ENCODE measurements around the gene SNHG17.
A peak's percentile ranks its signal among the peaks of the same experiment; 100 is the strongest.

The SNHG17 gene

DNA sequence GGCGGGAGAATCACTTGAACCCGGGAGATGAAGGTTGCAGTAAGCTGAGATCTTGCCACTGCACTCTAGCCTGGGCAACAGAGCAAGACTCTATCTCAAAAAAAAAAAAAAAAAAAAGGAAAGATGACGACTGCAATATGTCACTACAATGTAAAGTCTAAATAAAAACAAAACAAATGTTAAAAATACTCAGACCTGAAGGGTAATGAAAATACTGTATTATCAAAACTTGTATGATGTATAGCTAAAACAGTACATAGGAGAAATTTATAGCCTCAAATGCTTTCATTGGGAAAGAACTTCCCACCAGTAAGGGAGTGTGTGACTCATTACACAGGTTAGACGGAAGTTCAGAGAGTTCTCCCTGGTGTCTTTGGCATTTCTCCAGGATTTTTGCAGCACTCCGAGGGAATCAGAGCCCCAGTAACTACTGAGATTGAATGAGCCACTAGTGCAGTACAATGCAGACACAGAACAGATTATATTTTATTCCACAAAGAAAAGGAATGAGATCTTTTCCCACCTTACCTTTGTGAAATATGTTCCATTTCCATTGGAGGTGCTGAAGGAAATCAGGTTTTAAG lies 25.0 kb upstream of the SNHG17 start:
- peak; percentile 80 for DNase-seq
- H3K4ac ChIP-seq (ENCODE audit: low read depth in 1 of 2, low read length in 2 of 2) = no peak overlapping the region

DNA sequence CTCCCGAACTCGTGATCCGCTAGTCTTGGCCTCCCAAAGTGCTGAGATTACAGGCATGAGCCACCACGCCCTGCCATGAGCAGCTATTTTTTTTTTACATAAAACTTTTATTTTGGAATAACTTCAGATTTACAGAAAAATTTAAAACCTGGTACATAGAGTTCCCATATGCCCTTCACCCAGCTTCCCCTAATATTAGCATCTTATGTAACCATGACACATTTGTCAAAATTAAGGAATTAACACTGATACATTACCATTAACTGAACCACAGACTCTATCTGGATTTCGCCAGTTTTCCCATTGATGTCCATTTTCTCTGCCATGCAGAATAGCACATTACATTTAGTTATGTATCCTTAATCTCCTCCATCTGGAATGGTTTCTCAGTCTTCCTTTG lies 23.2 kb upstream of the SNHG17 start:
- Histone ChIP-seq H3K14ac (ENCODE audit: low read length in 2 of 2) (no peak overlapping the region), H4K8ac (ENCODE audit: low read length) (no peak overlapping the region), H3K79me1 (replicated peaks; ENCODE audit: low read length, poor library complexity, severe bottlenecking) (no peaks in the 10 kb centered on the region), H3K23ac (ENCODE audit: low read length in 2 of 2) (no peak overlapping the region), H4K91ac (ENCODE audit: low read length) (no peak overlapping the region), H3K9me3 (ENCODE audit: control insufficient read depth, low read length) (no peaks in the 10 kb centered on the region), H3K18ac (ENCODE audit: low read depth in 1 of 2, low read length in 2 of 2) (no peak overlapping the region), H3K36me3 (ENCODE audit: control insufficient read depth in 1 of 2, insufficient read depth in 2 of 2, low read depth in 1 of 2, low read length in 2 of 2) (no peaks in the 10 kb centered on the region), H2BK15ac (ENCODE audit: low read depth, poor library complexity, severe bottlenecking) (no peak overlapping the region), H2BK5ac (ENCODE audit: low read depth, low read length, poor library complexity, severe bottlenecking) (no peak overlapping the region), H3K27ac (ENCODE audit: low read length, poor library complexity, severe bottlenecking) (no peak overlapping the region), H3K4me1 (ENCODE audit: control insufficient read depth, insufficient read depth, low read depth, low read length) (peaks cover 5% of the 10 kb centered on the region), H3K27me3 (ENCODE audit: control insufficient read depth in 1 of 2, insufficient read depth in 1 of 2, low read length in 2 of 2) (no peaks in the 10 kb centered on the region), H3K4me2 (ENCODE audit: low read length, poor library complexity, severe bottlenecking) (no peak overlapping the region), H2AFZ (ENCODE audit: low read depth, low read length) (no peak overlapping the region), H2AK5ac (ENCODE audit: low read length, severe bottlenecking) (no peak overlapping the region), H3K4ac (ENCODE audit: low read depth in 1 of 2, low read length in 2 of 2) (no peak overlapping the region), H2BK12ac (ENCODE audit: low read length in 2 of 2) (no peak overlapping the region), H2BK120ac (ENCODE audit: low read depth, low read length) (no peak overlapping the region), H3K9ac (ENCODE audit: low read length) (no peak overlapping the region), H3K4me3 (ENCODE audit: insufficient read depth in 1 of 2, low read depth in 1 of 2, low read length in 2 of 2) (no peak overlapping the region)
- 90% methylated on average over 5 of the region's 5 CpGs for WGBS
- no peak for DNase-seq

More for the DNA sequence above, 25.0 kb upstream of the SNHG17 start:
- H3K9me3 ChIP-seq (ENCODE audit: control insufficient read depth, low read length) = no peaks in the 10 kb centered on the region
- no peak overlapping the region for H2BK15ac ChIP-seq (ENCODE audit: low read depth, poor library complexity, severe bottlenecking)
- no peak overlapping the region for H4K8ac ChIP-seq (ENCODE audit: low read length)
- H3K4me1 ChIP-seq (ENCODE audit: control insufficient read depth, insufficient read depth, low read depth, low read length) = peaks cover 2% of the 10 kb centered on the region
- H2AFZ ChIP-seq (ENCODE audit: low read depth, low read length) = no peak overlapping the region
- no peak overlapping the region for H3K4me3 ChIP-seq (ENCODE audit: insufficient read depth in 1 of 2, low read depth in 1 of 2, low read length in 2 of 2)
- H3K27ac ChIP-seq (ENCODE audit: low read length, poor library complexity, severe bottlenecking) = no peak overlapping the region
- no peaks in the 10 kb centered on the region for H3K79me1 ChIP-seq (replicated peaks; ENCODE audit: low read length, poor library complexity, severe bottlenecking)
- 59% methylated on average over 3 of the region's 5 CpGs for WGBS
- H4K91ac ChIP-seq (ENCODE audit: low read length) = no peak overlapping the region
- no peak overlapping the region for H3K9ac ChIP-seq (ENCODE audit: low read length)
- no peak overlapping the region for H3K4me2 ChIP-seq (ENCODE audit: low read length, poor library complexity, severe bottlenecking)
- H3K36me3 ChIP-seq (ENCODE audit: control insufficient read depth in 1 of 2, insufficient read depth in 2 of 2, low read depth in 1 of 2, low read length in 2 of 2) = no peaks in the 10 kb centered on the region
- H3K23ac ChIP-seq (ENCODE audit: low read length in 2 of 2) = no peak overlapping the region
- H3K27me3 ChIP-seq (ENCODE audit: control insufficient read depth in 1 of 2, insufficient read depth in 1 of 2, low read length in 2 of 2) = no peaks in the 10 kb centered on the region
- no peak overlapping the region for H2BK12ac ChIP-seq (ENCODE audit: low read length in 2 of 2)
- no peak overlapping the region for H3K14ac ChIP-seq (ENCODE audit: low read length in 2 of 2)
- H2AK5ac ChIP-seq (ENCODE audit: low read length, severe bottlenecking) = no peak overlapping the region
- H2BK120ac ChIP-seq (ENCODE audit: low read depth, low read length) = no peak overlapping the region
- H2BK5ac ChIP-seq (ENCODE audit: low read depth, low read length, poor library complexity, severe bottlenecking) = no peak overlapping the region
- H3K18ac ChIP-seq (ENCODE audit: low read depth in 1 of 2, low read length in 2 of 2) = no peak overlapping the region

GRCh38 chr20:38454556-38455473 lies 19.7 kb upstream of the SNHG17 start:
- H3K4me2 ChIP-seq (ENCODE audit: low read length, poor library complexity, severe bottlenecking) = no peak overlapping the region
- no peak overlapping the region for H3K18ac ChIP-seq (ENCODE audit: low read depth in 1 of 2, low read length in 2 of 2)
- no peak overlapping the region for H2BK12ac ChIP-seq (ENCODE audit: low read length in 2 of 2)
- peaks cover 14 to 16% of the 10 kb centered on the region in 2 experiments for H3K36me3 ChIP-seq (ENCODE audit: control insufficient read depth in 1 of 2, insufficient read depth in 2 of 2, low read depth in 1 of 2, low read length in 2 of 2)
- H3K4ac ChIP-seq (ENCODE audit: low read depth in 1 of 2, low read length in 2 of 2) = no peak overlapping the region
- H2AFZ ChIP-seq (ENCODE audit: low read depth, low read length) = no peak overlapping the region
- no peak overlapping the region for H3K9ac ChIP-seq (ENCODE audit: low read length)
- H3K4me1 ChIP-seq (ENCODE audit: control insufficient read depth, insufficient read depth, low read depth, low read length) = peaks cover 15% of the 10 kb centered on the region
- H2AK5ac ChIP-seq (ENCODE audit: low read length, severe bottlenecking) = no peak overlapping the region
- H4K8ac ChIP-seq (ENCODE audit: low read length) = no peak overlapping the region
- no peak overlapping the region for H4K91ac ChIP-seq (ENCODE audit: low read length)
- WGBS = 89% methylated on average over 10 of the region's 13 CpGs
- H3K23ac ChIP-seq (ENCODE audit: low read length in 2 of 2) = no peak overlapping the region
- peaks cover 4% of the 10 kb centered on the region for H3K79me1 ChIP-seq (replicated peaks; ENCODE audit: low read length, poor library complexity, severe bottlenecking)
- no peak overlapping the region for H3K27ac ChIP-seq (ENCODE audit: low read length, poor library complexity, severe bottlenecking)
- no peaks in the 10 kb centered on the region for H3K27me3 ChIP-seq (ENCODE audit: control insufficient read depth in 1 of 2, insufficient read depth in 1 of 2, low read length in 2 of 2)
- H3K9me3 ChIP-seq (ENCODE audit: control insufficient read depth, low read length) = no peaks in the 10 kb centered on the region
- no peak for DNase-seq
- H2BK5ac ChIP-seq (ENCODE audit: low read depth, low read length, poor library complexity, severe bottlenecking) = no peak overlapping the region
- no peak overlapping the region for H2BK120ac ChIP-seq (ENCODE audit: low read depth, low read length)
- no peak overlapping the region for H2BK15ac ChIP-seq (ENCODE audit: low read depth, poor library complexity, severe bottlenecking)
- no peak overlapping the region for H3K14ac ChIP-seq (ENCODE audit: low read length in 2 of 2)
- no peak overlapping the region for H3K4me3 ChIP-seq (ENCODE audit: insufficient read depth in 1 of 2, low read depth in 1 of 2, low read length in 2 of 2)

- no peak for DNase-seq
Observed at GRCh38 chr20:38453941-38454340, 18.8 kb upstream of the SNHG17 start.

More at GRCh38 chr20:38453941-38454340, 18.8 kb upstream of the SNHG17 start:
- H3K27me3 ChIP-seq (ENCODE audit: control insufficient read depth in 1 of 2, insufficient read depth in 1 of 2, low read length in 2 of 2) = no peaks in the 10 kb centered on the region
- H4K8ac ChIP-seq (ENCODE audit: low read length) = peak overlapping the region; percentile 27
- no peaks in the 10 kb centered on the region for H3K9me3 ChIP-seq (ENCODE audit: control insufficient read depth, low read length)
- H4K91ac ChIP-seq (ENCODE audit: low read length) = no peak overlapping the region
- H3K9ac ChIP-seq (ENCODE audit: low read length) = no peak overlapping the region
- no peak overlapping the region for H2AFZ ChIP-seq (ENCODE audit: low read depth, low read length)
- no peak overlapping the region for H3K4ac ChIP-seq (ENCODE audit: low read depth in 1 of 2, low read length in 2 of 2)
- no peak overlapping the region for H3K4me2 ChIP-seq (ENCODE audit: low read length, poor library complexity, severe bottlenecking)
- H3K4me3 ChIP-seq (ENCODE audit: insufficient read depth in 1 of 2, low read depth in 1 of 2, low read length in 2 of 2) = no peak overlapping the region
- no peak overlapping the region for H2BK120ac ChIP-seq (ENCODE audit: low read depth, low read length)
- H3K79me1 ChIP-seq (replicated peaks; ENCODE audit: low read length, poor library complexity, severe bottlenecking) = peaks cover 8% of the 10 kb centered on the region
- H3K27ac ChIP-seq (ENCODE audit: low read length, poor library complexity, severe bottlenecking) = no peak overlapping the region
- H2AK5ac ChIP-seq (ENCODE audit: low read length, severe bottlenecking) = no peak overlapping the region
- H2BK5ac ChIP-seq (ENCODE audit: low read depth, low read length, poor library complexity, severe bottlenecking) = no peak overlapping the region
- H3K36me3 ChIP-seq (ENCODE audit: control insufficient read depth in 1 of 2, insufficient read depth in 2 of 2, low read depth in 1 of 2, low read length in 2 of 2) = peaks cover 20 to 24% of the 10 kb centered on the region in 2 experiments
- no peak overlapping the region for H3K18ac ChIP-seq (ENCODE audit: low read depth in 1 of 2, low read length in 2 of 2)
- H2BK12ac ChIP-seq (ENCODE audit: low read length in 2 of 2) = no peak overlapping the region
- H2BK15ac ChIP-seq (ENCODE audit: low read depth, poor library complexity, severe bottlenecking) = peak overlapping the region; percentile 12
- no peak overlapping the region for H3K14ac ChIP-seq (ENCODE audit: low read length in 2 of 2)
- H3K23ac ChIP-seq (ENCODE audit: low read length in 2 of 2) = no peak overlapping the region
- H3K4me1 ChIP-seq (ENCODE audit: control insufficient read depth, insufficient read depth, low read depth, low read length) = peaks cover 15% of the 10 kb centered on the region
- WGBS = 79% methylated on average over 2 of the region's 2 CpGs
